NCI-H2029 (cell line): ENCODE measurements around the gene SH3TC1.

Experiments used
- DNase-seq: peaks from one replicate; lab custom pipeline; 2025; lab: John Stamatoyannopoulos, UW

Gene SH3TC1

GRCh38 chr4:8263397-8263796, 64.3 kb downstream of the SH3TC1 start:
- DNase-seq, result no peak

- DNase-seq, result no peak
Measured at GRCh38 chr4:8264106-8264505, 65.0 kb downstream of the SH3TC1 start.

DNA sequence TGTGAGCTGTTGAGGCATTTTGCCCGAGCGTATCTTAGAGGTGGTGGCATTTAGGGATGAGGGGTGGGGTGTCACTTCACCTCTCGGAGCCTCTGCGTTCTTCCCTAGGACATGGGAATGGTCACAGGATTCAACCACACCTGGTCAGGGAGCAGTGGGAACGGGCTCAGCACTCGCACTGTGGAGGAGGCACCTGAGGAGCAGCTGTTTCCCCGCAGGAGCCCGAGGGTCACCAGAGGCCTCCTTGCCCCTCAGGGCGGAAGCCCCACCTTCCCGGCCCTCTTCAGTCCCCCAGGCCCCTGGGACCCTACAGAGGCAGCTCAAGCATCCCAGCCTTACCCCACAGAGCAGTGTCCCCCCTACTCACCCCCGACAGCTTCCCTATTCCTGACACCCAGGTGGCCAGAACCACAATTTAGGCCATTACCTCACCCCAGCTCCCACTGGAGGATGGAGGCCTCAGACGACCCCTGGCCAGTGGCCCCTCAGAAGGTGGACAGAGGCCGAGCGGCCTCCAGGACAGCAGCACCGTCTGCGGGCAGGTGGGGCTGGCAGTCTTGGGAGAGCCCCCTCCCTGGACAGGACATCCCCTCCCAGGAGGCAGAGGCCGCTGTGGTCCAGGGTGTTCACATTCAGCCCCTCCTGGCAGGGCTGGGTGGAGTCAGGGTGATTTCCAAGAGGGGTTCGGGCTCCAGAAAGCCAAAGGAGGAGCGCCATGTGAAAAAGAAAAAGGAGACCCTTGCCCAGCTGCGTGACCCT, 66.3 kb downstream of the SH3TC1 start:
- no peak for DNase-seq

- DNase-seq, result no peak
Measured at GRCh38 chr4:8266088-8266487, 67.0 kb downstream of the SH3TC1 start.

DNA sequence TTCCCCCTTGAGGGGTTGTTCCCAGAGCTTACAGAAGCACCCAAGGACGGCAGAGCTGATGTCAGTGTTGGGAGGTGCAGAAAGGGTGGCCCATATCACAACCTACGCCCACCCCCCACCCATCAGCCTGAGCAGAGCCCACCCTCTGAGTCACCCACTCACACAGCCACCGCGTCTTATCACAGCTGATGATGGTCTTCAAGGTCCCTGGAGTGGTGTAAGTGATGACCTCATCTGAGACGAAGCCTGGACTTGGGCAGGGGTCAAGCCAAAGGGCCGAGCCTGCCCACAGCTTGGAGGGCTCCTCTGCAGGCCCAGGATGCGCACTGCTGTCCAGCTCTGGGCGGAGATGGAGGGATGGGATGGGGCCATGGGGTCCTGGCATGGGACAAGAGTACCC, 67.4 kb downstream of the SH3TC1 start:
- no peak for DNase-seq

- peak; percentile 53 for DNase-seq
Measured at GRCh38 chr4:8267077-8267476, 68.0 kb downstream of the SH3TC1 start.

- DNase-seq, result no peak
Measured at GRCh38 chr4:8268211-8268610, 69.1 kb downstream of the SH3TC1 start.

DNA sequence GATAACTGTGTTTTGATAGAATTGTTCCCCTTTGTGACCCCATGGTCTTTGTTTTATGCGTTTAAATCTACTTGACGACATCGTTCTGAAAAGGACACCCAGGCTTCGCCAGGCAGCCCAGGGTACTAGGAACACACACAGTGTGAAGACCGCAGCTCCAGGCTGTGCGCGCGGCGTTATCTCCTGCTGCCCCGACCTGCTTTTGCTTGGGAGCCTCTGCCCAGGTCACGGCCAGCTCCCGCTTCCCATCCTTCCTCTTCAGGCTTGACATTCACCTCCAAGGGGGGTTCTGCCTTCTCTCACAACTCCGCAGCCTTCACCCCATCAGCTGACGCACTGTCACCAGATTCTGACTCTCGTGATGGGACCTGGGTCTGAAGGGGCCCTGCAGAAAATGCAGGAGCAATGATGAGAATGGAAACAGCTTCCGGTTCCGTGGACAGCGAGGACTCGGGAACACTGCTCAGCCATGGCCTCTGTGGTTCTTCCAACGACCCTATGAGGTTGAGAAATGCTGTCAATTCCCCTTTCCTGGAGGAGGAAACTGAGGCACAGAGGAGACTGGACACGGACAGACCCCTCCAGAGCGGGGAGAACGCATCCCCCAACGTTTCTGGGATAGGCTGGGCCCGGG, 69.9 kb downstream of the SH3TC1 start:
- DNase-seq, result no peak

- no peak for DNase-seq
Measured at GRCh38 chr4:8269535-8270417, 70.7 kb downstream of the SH3TC1 start, which contains the start of gene HTRA3. TSS of gene HTRA3 (plus strand) at chr4:8269754. CDS start at chr4:8269969, 215 bp downstream.

- DNase-seq, result no peak
Measured at GRCh38 chr4:8270418-8270771, 71.3 kb downstream of the SH3TC1 start.

DNA sequence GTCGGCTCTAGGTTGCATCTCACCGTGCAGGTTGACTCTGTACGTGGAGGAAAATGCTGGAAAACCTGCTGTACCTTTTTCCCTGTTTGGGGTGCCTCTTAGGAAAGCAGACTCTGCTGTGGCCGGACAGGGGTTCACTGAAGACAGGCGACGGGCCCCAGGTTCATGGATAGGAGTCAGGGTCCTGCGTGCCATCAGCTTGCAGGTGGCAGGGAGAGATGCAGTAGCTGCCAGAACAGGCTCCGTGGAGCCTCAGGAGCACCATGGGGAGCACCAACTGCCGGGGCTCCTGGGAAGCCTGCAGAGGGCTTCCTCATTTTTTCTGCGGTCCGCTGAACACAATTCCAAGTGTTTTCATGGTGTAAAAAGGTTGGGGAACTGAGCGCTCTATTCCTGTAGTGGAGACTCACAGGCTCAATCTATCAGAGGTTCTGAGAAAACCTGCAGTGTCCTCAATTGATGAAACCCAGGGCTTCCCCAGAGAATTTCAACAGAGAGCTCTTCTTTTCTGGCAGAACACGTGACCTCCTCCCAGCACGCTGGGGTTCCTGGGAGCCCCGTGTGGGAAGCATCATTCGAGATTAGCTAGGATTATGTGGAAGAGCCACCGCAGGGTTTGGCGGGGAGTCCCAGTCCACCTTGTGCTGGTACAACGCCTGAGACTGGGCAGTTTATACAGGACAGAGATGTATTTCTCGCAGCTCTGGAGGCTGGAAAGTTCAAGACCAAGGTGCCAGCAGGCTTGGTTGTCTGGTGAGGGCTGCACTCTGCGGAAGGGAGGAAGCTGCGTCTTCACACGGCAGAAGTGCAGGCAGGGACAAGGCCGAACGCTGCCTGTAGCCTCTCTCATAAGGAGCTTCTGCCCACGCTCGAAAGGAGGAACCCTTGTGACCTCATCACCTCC, 72.1 kb downstream of the SH3TC1 start:
- DNase-seq, result no peak

GRCh38 chr4:8271821-8272220, 72.7 kb downstream of the SH3TC1 start:
- DNase-seq, result no peak

GRCh38 chr4:8272472-8273428, 73.7 kb downstream of the SH3TC1 start:
- no peak for DNase-seq

- DNase-seq, result no peak
Measured at GRCh38 chr4:8273450-8273849, 74.4 kb downstream of the SH3TC1 start.

DNA sequence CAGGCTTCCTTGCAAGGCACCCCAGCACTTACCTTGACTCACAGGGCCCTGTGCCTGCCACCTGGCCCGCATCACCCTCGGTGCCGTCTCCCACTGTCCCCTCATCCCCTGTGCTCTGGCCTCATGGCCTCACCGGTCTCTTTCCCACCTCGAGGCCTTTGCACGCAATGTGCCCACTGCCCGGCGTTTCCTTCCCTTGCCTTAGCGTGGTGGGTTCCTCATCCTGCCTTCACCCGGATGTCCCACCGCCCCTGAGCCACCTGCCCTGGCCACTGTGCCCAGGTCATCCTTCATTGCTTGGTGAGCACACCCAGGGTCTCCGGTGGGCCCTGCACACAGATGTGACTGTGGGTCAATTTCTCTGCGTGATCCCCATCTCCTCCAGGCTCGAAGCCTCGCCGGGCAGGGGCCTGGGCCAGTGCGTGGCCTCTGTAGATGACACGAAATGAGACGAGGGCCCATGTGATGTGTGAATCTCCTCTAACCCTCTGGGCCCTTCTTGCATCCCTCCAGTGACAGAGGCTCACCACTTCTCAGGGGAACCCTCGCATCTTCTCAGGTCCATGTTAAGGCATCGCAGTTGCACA, 75.1 kb downstream of the SH3TC1 start:
- no peak for DNase-seq

DNA sequence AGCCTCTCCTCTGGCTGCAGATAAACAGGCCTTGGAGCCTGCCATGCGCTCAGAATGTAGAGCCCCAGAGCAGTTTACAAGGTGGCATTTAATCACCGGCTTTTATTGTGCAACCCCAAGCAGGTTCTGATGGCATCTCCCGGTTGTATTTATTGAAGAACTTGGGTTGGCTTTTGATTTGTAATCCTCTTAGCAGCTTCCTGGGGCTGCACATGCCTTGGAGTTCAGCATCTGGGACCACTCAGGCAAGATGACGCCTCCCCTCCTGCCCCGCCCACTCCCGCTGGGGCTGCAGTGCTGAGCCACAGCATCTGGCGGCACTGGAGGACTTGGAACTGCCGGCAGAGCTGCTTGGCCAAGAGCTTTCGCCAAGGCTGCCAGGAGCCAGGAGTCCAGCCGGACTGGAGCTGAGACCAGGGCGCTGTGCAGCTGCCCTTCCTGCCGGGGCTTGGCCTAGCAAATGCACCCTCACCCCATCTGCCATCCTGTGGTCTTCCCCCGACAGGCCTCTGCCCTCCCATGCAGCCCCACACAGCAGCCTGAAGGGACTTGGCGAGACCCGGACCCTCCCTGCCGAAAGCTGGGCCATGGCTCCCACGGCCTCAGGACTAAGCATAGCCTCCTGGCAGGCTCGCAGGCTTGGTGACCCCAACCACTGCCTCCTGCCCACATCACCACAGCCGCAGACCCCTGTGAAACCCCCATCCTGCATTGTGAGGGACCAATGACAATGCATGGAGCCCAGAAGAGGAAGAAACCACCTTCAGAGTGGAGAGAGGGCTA, 75.9 kb downstream of the SH3TC1 start:
- DNase-seq, result no peak

GRCh38 chr4:8275548-8275910, 76.4 kb downstream of the SH3TC1 start:
- no peak for DNase-seq

DNA sequence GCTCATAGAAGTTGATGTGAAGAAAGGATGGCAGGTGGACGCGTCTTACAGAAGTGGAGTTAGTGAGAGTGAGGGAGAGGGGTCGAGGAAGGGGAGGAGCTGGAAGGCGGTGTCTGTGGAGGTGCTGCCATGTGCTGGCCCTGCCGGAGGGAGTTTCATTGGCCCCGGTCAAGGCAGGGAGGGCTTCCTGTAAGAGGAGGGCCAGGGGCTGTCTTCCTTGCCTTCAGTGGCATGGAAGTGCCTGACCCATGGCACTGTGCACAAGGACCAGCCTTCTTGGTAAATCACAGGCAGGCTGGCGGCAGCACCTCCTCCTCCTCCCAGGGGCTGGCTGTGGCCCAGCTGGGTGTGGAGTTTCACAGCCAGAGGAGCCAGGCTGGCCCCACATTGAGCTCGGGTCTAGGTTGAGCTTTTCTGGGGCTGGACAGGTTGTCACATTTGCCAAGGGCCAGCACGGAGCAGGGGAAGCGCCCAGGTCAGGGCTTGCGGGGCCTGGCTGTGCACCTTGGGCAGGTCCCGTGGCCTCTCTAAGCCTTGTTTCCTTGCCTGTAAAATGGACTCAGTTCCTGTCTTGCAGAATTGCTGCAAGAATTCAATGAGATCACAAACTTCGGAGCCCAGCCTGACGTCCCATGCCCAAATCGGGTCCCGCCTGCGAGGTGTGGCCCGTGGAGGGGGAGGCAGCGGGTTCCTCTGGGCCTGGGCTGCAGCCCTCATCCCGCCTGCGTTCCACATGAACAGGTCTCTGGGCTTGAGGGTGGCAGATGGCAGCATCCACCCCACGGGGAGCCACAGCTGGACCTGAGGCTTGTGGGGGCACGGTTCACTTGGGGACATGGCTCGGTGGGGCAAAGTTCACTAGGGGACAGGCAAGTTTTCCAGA, 77.5 kb downstream of the SH3TC1 start:
- no peak for DNase-seq
